PC-9 (cell line): ENCODE data around the gene OR4X1.

ENCODE experiments used
- CTCF ChIP-seq: fragments of 200-600 bp; sonication (generic); conservative IDR thresholded peaks from 2 replicates; pipeline ENCODE4 v1.6.1; 2017; ENCODE audit warnings: mixed run types, antibody characterized with exemption, mild to moderate bottlenecking, moderate library complexity
- EZH2 ChIP-seq: fragments of 200-600 bp; sonication (generic); IDR thresholded peaks from 2 replicates; pipeline ENCODE4 v1.8.0; 2017; ENCODE audit warnings: antibody characterized with exemption, low read depth

GRCh38 chr11:48228761-48229160 lies 34.9 kb upstream of the OR4X1 start:
- TF ChIP-seq CTCF (no peak), EZH2 (no peak)
